ENCODE data around the gene TPBGL. TPM values are rescaled to one million over a fixed set of nuclear protein-coding genes. Genes with fewer than 3 reads are reported as not detected.

Gene TPBGL
- under 1 TPM in 2 of 4 donors, not detected in 2; 0.22 to 0.78 TPM for polyA plus RNA-seq
- long read RNA-seq, donor 1, partial matches to known transcripts: 0 of 3 reads
- long read RNA-seq, donor 1, other reads (novel, unspliced or antisense): 0 of 3 reads
- long read RNA-seq, donor 2: 0 reads
- long read RNA-seq, donor 3: 0 reads
- long read RNA-seq, donor 4: 0 reads
- long read RNA-seq, donor 5: 0 reads
- long read RNA-seq, donor 6: 0 reads
- long read RNA-seq, donor 7: 0 reads
- long read RNA-seq, donor 8: 0 reads
- long read RNA-seq, donor 9: 0 reads
- long read RNA-seq, donor 10, partial matches to known transcripts: 0 of 4 reads
- long read RNA-seq, donor 10, other reads (novel, unspliced or antisense): 0 of 4 reads

DNA sequence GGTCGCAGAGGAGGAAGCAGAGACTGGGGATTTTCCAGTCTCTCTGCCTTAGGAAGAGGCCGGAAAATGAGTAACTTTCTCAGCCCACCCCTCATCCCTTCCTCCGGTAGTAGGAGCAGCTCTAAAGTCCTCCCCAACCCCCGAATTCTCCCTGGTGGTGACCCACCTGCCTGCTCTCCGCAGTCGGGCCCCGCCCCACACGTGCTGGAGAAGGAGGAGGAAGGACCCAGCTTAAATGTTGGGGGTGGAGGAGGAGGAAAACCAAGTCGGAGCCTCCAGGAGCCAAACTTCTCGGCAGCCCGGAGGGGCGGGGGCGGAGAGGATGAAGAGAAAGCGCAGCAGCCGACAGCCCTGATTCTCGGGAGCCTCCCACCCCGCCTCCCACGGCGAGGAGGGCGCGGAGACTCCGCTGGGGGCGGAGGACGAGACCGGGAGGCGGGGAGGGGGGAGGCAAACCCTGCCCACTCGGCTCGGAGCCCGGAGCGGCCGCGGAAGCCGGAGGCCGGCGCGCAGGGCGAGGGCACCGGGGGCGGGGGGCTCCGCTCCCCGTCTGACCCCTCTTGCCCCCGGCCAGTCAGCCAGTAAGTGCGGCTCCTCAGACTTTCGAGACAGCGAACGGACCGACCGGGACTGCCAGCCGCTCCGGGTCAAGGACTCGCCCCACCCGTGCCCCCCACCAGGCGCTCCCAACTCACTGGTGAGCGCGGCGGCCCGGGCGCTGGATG, at the start of gene TPBGL:
Gene TPBGL, plus strand, starts transcription at position 464 of the 725 bp plus-strand sequence. CDS start 276 bp downstream, outside the sequence.
- H3K9me3 ChIP-seq (ENCODE audit: control insufficient read depth in 2 of 2, insufficient read depth in 1 of 2, low read depth in 1 of 2, low read length in 1 of 2): no peaks in the 10 kb centered on the region
- H3K4me3 ChIP-seq (ENCODE audit: low read depth in 1 of 3, low read length in 3 of 3): peak within 1 kb of the TSS; percentile 18 to 48 (median 24)
- peaks cover 0 to 6% (median 0%) of the 10 kb centered on the region in 3 donors for H3K4me1 ChIP-seq (ENCODE audit: control insufficient read depth in 3 of 3, insufficient read depth in 2 of 3, low read depth in 1 of 3, low read length in 2 of 3)
- H3K27me3 ChIP-seq (ENCODE audit: control insufficient read depth in 3 of 3, insufficient read depth in 3 of 3, low read length in 3 of 3): peaks cover 4 to 73% (median 8%) of the 10 kb centered on the region in 3 donors
- FAIRE-seq (no peak), DNase-seq (peak in 1 of 2 donors; percentile 27)
- no peak within 1 kb of the TSS for H3K27ac ChIP-seq (ENCODE audit: low read depth in 1 of 3, low read length in 2 of 3)
- H3K36me3 ChIP-seq (ENCODE audit: control insufficient read depth in 3 of 3, insufficient read depth in 2 of 3, low read depth in 1 of 3, low read length in 3 of 3): no peaks in the 10 kb centered on the region
- WGBS, 3 donors: 1 to 3% (median 2%) methylated on average over 45 to 58 of the region's 58 CpGs

- no peak for FAIRE-seq
- peaks cover 0 to 90% (median 9%) of the 10 kb centered on the region in 3 donors for H3K36me3 ChIP-seq (ENCODE audit: control insufficient read depth in 3 of 3, insufficient read depth in 2 of 3, low read depth in 1 of 3, low read length in 3 of 3)
- H3K27ac ChIP-seq (ENCODE audit: low read depth in 1 of 3, low read length in 2 of 3): no peak overlapping the region
- DNase-seq: peak in 1 of 2 donors; percentile 30
- no peaks in the 10 kb centered on the region for H3K27me3 ChIP-seq (ENCODE audit: control insufficient read depth in 3 of 3, insufficient read depth in 3 of 3, low read length in 3 of 3)
- H3K4me1 ChIP-seq (ENCODE audit: control insufficient read depth in 3 of 3, insufficient read depth in 2 of 3, low read depth in 1 of 3, low read length in 2 of 3): peaks cover 0 to 8% (median 0%) of the 10 kb centered on the region in 3 donors
- no peaks in the 10 kb centered on the region for H3K9me3 ChIP-seq (ENCODE audit: control insufficient read depth in 2 of 2, insufficient read depth in 1 of 2, low read depth in 1 of 2, low read length in 1 of 2)
- WGBS, 3 donors: 54 to 72% (median 70%) methylated on average over 3 of the region's 3 CpGs
- no peak overlapping the region for H3K4me3 ChIP-seq (ENCODE audit: low read depth in 1 of 3, low read length in 3 of 3)
Measured at GRCh38 chr11:75191330-75191717, 49.2 kb upstream of the TPBGL start.

GRCh38 chr11:75193271-75193670, 47.3 kb upstream of the TPBGL start:
- WGBS, 3 donors: 94 to 96% (median 94%) methylated on average over 15 of the region's 15 CpGs
- no peaks in the 10 kb centered on the region for H3K9me3 ChIP-seq (ENCODE audit: control insufficient read depth in 2 of 2, insufficient read depth in 1 of 2, low read depth in 1 of 2, low read length in 1 of 2)
- FAIRE-seq (no peak), DNase-seq (no peak)
- H3K36me3 ChIP-seq (ENCODE audit: control insufficient read depth in 3 of 3, insufficient read depth in 2 of 3, low read depth in 1 of 3, low read length in 3 of 3): peaks cover 0 to 93% (median 5%) of the 10 kb centered on the region in 3 donors
- H3K27me3 ChIP-seq (ENCODE audit: control insufficient read depth in 3 of 3, insufficient read depth in 3 of 3, low read length in 3 of 3): no peaks in the 10 kb centered on the region
- H3K4me3 ChIP-seq (ENCODE audit: low read depth in 1 of 3, low read length in 3 of 3): no peak overlapping the region
- H3K4me1 ChIP-seq (ENCODE audit: control insufficient read depth in 3 of 3, insufficient read depth in 2 of 3, low read depth in 1 of 3, low read length in 2 of 3): peaks cover 0 to 8% (median 0%) of the 10 kb centered on the region in 3 donors
- no peak overlapping the region for H3K27ac ChIP-seq (ENCODE audit: low read depth in 1 of 3, low read length in 2 of 3)

- Histone ChIP-seq H3K27ac (ENCODE audit: low read depth in 1 of 3, low read length in 2 of 3) (no peak overlapping the region), H3K36me3 (ENCODE audit: control insufficient read depth in 3 of 3, insufficient read depth in 2 of 3, low read depth in 1 of 3, low read length in 3 of 3) (peaks cover 0 to 93% (median 5%) of the 10 kb centered on the region in 3 donors), H3K27me3 (ENCODE audit: control insufficient read depth in 3 of 3, insufficient read depth in 3 of 3, low read length in 3 of 3) (no peaks in the 10 kb centered on the region), H3K4me1 (ENCODE audit: control insufficient read depth in 3 of 3, insufficient read depth in 2 of 3, low read depth in 1 of 3, low read length in 2 of 3) (peaks cover 0 to 7% (median 0%) of the 10 kb centered on the region in 3 donors), H3K4me3 (ENCODE audit: low read depth in 1 of 3, low read length in 3 of 3) (no peak overlapping the region), H3K9me3 (ENCODE audit: control insufficient read depth in 2 of 2, insufficient read depth in 1 of 2, low read depth in 1 of 2, low read length in 1 of 2) (no peaks in the 10 kb centered on the region)
- DNase-seq (no peak), FAIRE-seq (no peak)
- WGBS, 3 donors: 79 to 92% (median 81%) methylated on average over 2 of the region's 2 CpGs
Measured at GRCh38 chr11:75193711-75194110, 46.9 kb upstream of the TPBGL start.

DNA sequence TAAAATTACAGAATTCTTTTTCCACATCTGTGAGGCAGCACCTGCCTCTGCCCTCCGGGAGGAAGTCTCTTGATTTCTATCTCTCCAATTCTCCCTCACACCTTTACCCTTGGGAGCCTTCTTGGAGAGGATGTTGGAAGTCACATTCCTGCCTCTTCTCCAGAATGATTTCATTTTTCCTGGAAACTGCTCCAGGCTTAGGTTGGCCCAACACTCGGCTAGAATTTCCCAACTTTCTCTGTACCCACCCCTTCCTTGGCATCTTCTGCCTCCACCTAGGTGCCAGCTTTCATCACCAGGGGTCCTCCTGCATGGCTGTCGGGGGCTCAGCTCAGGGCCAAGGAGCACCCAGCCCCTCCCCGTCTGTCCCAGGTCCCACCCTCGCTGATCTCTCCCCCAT, 46.4 kb upstream of the TPBGL start:
- FAIRE-seq (no peak), DNase-seq (no peak)
- H3K4me3 ChIP-seq (ENCODE audit: low read depth in 1 of 3, low read length in 3 of 3): no peak overlapping the region
- peaks cover 0 to 93% (median 8%) of the 10 kb centered on the region in 3 donors for H3K36me3 ChIP-seq (ENCODE audit: control insufficient read depth in 3 of 3, insufficient read depth in 2 of 3, low read depth in 1 of 3, low read length in 3 of 3)
- H3K4me1 ChIP-seq (ENCODE audit: control insufficient read depth in 3 of 3, insufficient read depth in 2 of 3, low read depth in 1 of 3, low read length in 2 of 3): peaks cover 0 to 3% (median 0%) of the 10 kb centered on the region in 3 donors
- 64 to 82% (median 74%) methylated on average over 5 of the region's 5 CpGs for WGBS, 3 donors
- no peak overlapping the region for H3K27ac ChIP-seq (ENCODE audit: low read depth in 1 of 3, low read length in 2 of 3)
- H3K9me3 ChIP-seq (ENCODE audit: control insufficient read depth in 2 of 2, insufficient read depth in 1 of 2, low read depth in 1 of 2, low read length in 1 of 2): no peaks in the 10 kb centered on the region
- no peaks in the 10 kb centered on the region for H3K27me3 ChIP-seq (ENCODE audit: control insufficient read depth in 3 of 3, insufficient read depth in 3 of 3, low read length in 3 of 3)

DNA sequence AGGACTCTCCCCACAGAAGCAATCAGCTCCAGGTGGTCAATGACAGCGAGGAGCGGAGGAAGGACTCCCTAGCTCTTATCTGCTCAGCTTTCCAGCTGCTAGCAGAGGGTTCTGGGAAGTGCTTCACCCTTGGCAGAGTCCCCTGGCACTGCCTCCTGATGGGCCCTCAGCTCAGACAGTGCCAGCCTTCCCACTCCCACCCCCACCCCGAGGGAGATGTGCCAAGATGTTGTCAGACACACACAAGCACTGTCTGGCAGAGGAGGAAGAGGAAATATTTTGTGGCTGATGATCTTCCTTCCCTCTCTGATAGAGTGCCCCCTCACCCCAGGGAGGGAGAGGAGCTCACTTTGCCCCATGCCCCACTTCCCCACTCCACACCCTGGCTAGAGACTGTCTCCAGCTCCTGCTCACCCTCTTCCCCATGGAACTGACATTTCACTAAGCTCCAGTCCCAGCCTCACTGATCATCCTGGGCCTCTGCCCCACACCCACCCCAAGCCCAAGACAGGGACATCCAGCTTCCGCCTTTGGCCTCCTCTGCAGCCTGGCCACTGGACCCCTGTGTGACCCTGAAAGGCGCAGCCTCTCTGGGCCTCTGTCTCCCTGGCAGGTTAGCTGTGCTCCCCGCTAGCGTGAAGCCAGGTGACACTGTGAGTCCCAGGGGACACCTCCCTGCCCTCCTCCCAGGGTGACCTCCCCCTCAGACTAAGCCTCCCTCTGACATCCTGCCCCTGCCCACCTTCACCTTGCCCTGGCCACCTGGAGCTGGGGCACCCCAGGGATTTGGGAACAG, 45.2 kb upstream of the TPBGL start:
- Histone ChIP-seq H3K4me3 (ENCODE audit: low read depth in 1 of 3, low read length in 3 of 3) (no peak overlapping the region), H3K4me1 (ENCODE audit: control insufficient read depth in 3 of 3, insufficient read depth in 2 of 3, low read depth in 1 of 3, low read length in 2 of 3) (peaks cover 0 to 3% (median 0%) of the 10 kb centered on the region in 3 donors), H3K36me3 (ENCODE audit: control insufficient read depth in 3 of 3, insufficient read depth in 2 of 3, low read depth in 1 of 3, low read length in 3 of 3) (peaks cover 0 to 95% (median 7%) of the 10 kb centered on the region in 3 donors), H3K9me3 (ENCODE audit: control insufficient read depth in 2 of 2, insufficient read depth in 1 of 2, low read depth in 1 of 2, low read length in 1 of 2) (no peaks in the 10 kb centered on the region), H3K27ac (ENCODE audit: low read depth in 1 of 3, low read length in 2 of 3) (no peak overlapping the region), H3K27me3 (ENCODE audit: control insufficient read depth in 3 of 3, insufficient read depth in 3 of 3, low read length in 3 of 3) (no peaks in the 10 kb centered on the region)
- FAIRE-seq (no peak), DNase-seq (no peak)
- WGBS, 3 donors: 72 to 76% (median 74%) methylated on average over 7 of the region's 7 CpGs

- DNase-seq (no peak), FAIRE-seq (no peak)
- H3K27me3 ChIP-seq (ENCODE audit: control insufficient read depth in 3 of 3, insufficient read depth in 3 of 3, low read length in 3 of 3): no peaks in the 10 kb centered on the region
- H3K4me1 ChIP-seq (ENCODE audit: control insufficient read depth in 3 of 3, insufficient read depth in 2 of 3, low read depth in 1 of 3, low read length in 2 of 3): no peaks in the 10 kb centered on the region
- no peak overlapping the region for H3K27ac ChIP-seq (ENCODE audit: low read depth in 1 of 3, low read length in 2 of 3)
- peaks cover 0 to 92% (median 6%) of the 10 kb centered on the region in 3 donors for H3K36me3 ChIP-seq (ENCODE audit: control insufficient read depth in 3 of 3, insufficient read depth in 2 of 3, low read depth in 1 of 3, low read length in 3 of 3)
- H3K4me3 ChIP-seq (ENCODE audit: low read depth in 1 of 3, low read length in 3 of 3): no peak overlapping the region
- 74 to 86% (median 81%) methylated on average over 8 of the region's 8 CpGs for WGBS, 3 donors
- H3K9me3 ChIP-seq (ENCODE audit: control insufficient read depth in 2 of 2, insufficient read depth in 1 of 2, low read depth in 1 of 2, low read length in 1 of 2): no peaks in the 10 kb centered on the region
Measured at GRCh38 chr11:75196426-75196825, 44.1 kb upstream of the TPBGL start.
